NCI-H2227 (cell line): ENCODE data around the gene ZNF768.
"Not testable (repeated sequence)": the region's sequence is repeated elsewhere in the genome, so short reads cannot be mapped to it uniquely, and the experiment has no call there.

Experiments
- DNase-seq: peaks from one replicate; lab custom pipeline; 2025; ENCODE audit not compliant: unreplicated experiment; lab: John Stamatoyannopoulos, UW

Gene ZNF768

DNA sequence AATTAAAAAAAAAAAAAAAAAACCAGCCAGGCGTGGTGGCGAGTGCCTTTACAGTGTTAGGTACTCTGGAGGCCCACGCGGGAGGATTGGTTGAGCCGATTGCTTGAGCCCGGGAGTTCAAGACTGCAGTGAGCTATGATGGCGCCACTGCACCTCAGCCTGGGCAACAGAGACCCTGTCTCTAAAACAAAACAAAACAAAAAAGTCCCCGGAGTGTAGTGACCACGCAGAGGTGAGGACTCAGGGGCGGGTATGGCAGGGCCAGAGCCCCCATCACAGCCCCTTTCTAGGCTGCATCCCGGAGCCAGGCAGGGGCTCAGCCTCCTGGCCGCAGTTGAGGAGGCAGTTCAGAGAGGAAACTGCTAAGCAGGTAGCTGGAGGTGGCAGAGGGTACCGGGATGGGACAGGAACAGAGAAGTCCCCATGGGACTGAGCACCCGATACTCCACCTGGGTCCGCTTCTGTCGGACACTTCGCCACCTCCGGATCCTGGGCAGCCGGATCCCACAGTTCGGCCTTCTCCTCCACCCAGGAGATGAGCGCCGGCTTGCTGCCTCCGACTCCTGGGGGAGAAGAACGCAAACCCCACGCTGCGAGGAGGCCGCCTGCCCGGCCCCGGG, 7.5 kb upstream of the ZNF768 start:
- DNase-seq = no peak

DNA sequence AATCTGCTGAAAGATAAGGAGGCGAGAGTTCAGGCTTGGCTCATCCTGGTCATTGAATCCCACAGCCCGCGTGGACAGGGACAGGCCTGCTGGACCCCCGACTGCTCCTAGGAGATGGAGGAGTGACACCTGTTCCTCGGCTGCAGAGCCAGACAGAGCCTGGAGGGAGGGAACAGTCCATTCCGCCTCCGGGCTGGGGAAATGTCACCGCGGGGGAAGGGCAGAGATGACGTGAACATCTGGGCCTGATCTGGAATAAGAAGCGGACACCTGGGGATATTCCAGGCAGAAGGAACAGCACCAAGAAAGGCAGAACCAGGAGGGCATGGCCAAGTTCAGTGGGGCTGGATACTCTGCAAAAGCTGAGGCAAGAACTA, 6.8 kb upstream of the ZNF768 start:
- peak; percentile 18 for DNase-seq

DNA sequence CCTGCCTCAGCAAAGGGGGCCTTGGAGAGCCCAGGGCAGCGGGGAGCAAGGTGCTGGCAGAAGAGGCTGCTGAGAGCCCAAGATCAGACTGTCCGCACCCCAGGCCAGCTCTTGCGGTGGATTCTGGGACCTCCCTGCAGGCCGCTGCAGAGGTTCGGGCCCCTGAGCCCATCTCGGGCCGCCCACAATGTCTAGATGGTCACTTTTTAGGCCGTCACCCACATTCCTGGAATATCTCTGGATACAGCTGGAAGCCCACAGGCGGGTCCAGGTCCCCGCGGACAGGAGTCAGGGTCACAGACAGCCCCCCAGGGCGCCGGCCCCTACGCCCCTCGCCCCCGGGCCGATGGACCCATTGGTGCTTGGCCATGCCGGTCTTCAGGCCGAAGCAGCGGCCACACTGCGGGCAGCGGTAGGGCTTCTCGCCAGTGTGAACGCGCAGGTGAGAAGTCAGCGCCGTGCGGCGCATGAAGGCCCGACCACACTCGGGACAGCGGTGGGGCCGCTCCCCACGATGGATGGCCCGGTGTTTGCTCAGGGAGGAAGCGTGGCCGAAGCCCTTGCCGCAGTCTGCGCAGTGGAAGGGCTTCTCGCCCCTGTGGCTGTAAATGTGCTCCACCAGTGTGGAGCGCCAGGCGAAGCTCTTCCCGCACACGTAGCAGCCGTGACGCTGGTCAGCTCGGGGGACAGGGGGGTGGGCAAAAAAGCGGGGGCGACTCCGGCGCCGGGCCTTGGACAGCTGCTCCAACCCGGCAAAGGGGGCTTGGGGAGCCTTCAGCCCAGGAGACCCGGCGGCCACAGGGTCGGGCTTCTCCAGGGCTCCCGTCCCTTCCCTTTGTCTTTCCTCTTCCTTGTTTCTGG, 6.1 kb upstream of the ZNF768 start:
- DNase-seq = no peak

DNA sequence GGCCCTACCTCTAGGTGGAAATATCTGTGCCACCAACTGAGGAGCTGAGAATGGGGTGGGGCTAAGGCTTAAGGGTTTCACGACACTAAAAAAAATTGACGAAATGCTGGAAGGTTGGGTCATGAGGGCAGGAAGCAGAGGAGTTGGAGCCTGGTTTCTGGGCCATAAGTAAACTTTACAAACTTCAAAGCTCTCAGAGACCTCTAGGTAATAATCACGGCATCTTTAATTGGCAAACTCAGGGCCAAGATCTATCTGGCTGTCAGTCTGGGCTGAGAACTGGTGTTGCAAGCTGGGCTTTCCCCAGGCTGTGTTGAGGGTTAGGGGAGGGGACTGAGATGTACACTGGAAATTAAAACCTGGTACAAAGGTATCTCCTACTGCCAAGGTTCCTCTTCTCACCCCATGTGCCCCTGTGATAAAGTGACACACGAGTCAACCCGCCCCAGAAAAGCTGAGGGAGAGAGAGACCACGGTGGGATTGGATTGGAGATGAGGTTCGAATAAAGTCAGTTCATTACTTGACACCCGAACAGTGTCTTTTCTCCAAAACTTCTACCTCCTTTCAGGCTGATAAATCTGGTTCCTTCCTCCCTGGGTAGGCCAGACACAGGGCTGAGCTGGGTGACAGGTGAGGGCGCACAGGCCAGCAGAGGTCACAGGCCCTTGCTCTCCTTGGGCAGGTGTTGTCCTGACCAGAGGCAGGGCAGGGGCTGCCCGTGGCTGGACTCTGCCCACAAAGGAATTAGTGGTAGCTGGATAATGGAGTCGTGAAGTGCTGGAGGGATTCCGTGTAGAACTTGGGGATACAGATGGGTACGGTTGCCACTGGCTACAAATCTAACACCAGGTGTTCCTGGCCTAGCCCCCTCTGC, 4.0 kb upstream of the ZNF768 start:
- no peak for DNase-seq

DNA sequence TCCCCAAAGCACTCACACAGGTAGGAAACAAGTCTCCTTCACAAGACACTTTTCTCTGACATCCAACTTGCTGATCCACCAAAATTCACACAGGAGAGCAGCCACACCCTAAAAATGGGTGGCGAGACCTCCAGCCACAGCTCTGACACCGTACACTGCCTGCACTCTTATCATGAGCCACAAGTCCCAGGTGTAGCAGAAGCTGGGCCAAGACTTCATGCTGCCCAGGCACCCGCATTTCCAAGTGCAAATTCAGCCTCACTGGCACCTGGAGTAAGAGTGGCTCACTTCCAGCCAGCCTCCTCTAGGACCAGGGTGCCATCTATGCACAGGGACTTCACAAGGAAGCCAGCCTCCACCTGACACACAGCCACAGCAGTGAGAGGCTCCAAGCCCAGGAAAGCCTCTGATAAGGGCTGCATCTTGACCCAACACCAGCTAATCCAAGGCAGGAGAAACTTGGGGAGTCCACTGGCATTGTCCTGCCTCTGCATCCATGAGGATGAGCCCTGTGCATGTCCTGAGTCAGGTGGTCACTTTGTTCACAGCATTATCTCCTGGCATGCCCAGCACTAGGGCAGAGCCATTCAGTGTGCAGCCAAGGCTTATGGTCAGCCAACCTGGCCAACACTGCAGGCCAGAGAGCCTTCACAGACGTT, 2.6 kb upstream of the ZNF768 start:
- DNase-seq = no peak

DNA sequence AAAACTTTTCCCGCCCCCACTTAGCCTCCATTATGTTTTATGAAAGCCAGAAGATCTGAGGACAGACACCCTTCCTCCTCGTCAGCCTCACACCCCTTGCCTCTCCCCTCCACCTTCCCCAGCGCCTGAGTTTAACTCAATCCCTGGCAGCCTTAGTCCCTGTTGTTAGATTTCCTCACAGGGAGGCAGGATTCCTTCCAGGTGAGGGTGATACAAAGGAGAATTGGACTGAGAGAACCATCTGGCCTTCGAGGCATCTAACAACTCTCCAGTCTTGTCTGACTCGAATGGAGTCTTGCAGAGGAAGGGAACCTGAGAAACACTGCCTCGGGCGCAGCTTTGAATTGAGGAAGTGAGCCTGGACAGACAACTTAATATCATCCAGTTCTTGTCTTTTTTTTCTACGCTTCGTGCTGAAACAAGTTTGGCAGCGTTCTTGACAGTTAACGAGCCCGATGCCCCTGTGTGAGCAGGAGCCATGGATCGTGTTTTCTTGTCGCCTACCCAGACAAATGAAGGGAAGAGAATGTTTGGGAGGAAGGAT, 1.3 kb upstream of the ZNF768 start:
- DNase-seq = no peak

DNA sequence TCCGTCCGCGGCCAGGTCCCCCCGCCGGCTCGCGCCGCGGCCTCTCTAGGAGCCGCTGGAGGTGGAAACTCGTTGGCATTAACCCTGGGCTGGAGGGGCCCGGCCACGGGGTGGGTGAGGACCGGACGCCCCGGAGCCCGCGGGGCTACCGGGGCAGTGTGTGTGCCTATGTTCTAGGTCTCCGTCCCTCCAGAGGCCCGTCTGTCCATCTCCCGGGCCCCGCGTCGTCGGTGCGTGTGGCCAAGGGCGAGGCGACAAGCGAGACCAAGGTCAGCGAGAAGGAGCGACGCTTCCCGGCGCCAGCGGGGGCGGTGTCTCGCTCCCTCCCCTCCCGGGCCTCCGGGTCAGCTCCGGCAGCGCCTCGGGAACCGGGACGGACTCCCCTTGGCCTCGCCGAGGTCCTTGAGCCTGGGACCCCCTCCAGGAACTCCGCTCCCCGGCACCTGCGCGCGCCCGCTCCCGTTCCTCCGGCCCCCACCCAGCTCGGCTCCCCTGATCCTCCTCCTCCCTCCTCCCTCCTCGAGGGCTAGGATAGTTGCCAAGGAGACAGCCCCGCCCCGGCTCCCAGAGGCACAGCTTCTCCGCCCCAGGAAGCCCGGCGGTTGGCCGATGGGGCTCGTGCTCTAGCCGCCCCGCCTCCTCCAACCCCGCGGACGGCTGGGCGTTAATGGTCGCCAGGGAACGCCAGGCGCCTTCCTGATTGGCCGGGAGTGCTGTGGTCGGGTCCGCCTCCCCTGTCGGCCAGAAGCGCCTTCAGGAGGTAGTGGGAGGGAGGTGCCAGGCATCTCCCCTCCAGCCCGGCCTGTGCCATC, 663 bp upstream of the ZNF768 start:
- DNase-seq = peak; percentile 99

DNA sequence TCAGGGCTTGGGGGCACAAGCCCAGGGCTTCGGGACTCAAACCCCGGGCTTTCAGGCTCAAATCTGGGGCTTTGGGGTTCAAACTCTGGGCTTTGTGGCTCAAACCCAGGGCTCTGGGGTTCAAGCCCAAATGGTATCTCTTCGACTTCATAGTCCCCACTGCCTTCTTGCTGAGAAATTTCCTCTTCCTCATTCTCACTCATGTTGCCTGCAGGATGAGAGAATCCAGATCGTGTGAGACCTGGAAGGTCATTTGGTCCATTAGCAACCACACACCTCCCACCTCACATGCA, 576 bp downstream of the ZNF768 start:
- DNase-seq = no peak

DNA sequence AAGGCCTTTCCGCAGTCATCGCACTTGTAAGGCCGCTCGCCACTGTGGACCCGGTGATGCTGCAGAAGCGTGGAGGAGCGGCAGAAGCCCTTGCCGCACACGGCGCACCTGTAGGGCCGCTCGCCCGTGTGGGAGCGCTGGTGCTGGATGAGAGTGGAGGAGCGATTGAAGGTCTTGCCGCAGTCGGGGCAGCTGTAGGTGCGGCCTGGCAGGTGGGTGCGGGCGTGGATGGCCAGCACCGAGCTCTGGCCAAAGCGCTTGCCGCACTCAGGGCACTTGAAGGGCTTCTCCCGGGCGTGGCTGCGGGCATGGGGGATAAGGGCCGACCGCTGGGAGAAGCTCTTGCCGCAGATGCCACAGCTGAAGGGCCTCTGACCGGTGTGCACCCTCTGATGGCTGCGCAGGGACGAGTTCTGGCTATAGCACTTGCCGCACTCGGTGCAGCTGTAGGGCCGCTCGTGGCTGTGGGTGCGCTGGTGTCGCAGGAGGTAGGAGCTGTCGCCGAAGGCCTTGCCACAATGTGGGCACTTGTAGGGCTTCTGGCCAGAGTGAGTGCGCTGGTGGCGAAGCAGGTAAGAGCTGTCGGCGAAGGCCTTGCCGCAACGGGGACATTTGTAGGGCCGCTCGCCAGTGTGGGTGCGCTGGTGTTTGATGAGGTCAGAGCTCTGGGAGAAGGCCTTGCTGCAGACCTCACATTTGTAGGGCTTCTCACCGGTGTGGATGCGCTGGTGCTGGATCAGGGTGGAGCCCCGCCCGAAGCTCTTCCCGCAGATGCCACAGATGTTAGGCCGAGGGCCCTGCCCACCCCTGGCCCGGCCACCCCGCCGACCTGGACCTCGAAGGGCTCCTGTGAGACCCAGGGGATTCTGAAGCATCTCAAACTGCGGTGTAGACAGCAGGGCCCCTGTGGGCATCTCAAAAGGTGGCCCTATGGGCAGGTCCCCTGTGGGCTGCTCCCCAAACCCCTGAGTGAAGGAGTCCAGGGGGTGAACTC, 1.5 kb downstream of the ZNF768 start:
- no peak for DNase-seq

DNA sequence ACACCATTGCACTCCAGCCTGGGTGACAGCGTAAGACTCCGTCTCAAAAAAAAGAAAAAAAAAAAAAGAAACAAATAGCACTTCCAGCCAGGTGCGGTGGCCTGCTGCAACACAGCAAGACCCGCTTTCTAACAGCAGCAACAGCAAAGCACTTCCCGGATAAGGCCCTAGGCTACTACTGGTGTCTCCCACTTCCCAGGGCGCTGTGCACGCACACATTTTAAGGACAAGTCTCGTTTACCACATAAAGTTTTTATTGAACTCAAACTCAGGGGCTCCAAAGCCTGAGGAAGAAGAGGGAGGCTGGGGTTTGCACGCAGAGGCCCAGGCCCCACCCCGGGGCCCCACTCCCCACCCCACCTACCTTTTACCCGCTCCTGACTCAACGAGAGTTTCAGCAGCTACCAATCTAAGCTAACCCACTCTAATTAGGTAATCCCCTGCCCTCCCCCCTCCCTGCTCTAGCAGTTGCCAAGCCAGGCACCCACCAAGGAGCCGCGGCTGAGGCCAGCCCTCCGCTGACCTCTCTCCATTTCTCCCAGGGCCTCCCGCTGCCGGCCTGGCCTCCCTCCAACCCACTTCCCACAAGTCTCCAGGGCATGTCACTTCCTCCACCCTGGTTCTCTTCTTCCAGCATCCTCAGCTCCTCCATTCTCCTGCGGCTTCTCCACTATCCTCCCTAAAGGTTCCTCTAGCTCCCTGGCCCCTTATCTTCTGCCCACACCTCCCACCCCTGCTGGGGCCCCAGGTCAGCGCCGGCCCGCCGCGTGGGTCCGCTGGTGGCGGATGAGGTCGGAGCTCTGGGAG, 2.4 kb downstream of the ZNF768 start:
- no peak for DNase-seq

DNA sequence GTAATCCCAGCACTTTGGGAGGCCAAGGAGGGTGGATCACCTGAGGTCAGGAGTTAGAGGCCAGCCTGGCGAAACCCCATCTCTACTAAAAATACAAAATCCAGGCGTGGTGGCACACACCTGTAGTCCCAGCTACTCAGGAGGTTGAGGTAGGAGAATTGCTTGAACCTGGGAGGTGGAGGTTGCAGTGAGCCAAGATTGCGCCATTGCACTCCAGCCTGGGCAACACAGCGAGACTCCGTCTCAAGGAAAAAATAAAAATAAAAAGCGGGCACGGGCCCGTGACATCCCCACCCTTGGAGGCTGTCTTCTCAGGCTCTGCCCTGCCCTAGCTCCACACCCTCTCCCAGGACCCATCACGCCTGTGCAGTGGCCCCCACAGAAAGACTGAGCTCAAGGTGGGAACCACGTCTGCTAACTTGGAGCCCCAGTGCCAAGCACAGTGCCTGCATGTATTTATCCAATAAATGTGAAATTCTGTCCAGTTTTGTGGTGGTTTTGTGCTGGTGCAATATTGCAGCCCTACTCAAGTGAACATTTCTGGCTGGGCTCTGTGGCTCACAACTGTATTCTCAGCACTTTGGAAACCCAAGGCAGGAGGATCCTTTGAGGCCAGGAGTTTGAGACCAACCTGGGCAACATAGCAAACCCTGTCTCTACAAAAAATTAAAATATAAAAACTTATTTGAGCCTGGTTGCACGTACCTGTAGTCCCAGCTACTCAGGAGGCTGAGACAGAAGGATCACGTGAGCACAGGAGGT, 3.5 kb downstream of the ZNF768 start:
- DNase-seq = not testable (repeated sequence)

DNA sequence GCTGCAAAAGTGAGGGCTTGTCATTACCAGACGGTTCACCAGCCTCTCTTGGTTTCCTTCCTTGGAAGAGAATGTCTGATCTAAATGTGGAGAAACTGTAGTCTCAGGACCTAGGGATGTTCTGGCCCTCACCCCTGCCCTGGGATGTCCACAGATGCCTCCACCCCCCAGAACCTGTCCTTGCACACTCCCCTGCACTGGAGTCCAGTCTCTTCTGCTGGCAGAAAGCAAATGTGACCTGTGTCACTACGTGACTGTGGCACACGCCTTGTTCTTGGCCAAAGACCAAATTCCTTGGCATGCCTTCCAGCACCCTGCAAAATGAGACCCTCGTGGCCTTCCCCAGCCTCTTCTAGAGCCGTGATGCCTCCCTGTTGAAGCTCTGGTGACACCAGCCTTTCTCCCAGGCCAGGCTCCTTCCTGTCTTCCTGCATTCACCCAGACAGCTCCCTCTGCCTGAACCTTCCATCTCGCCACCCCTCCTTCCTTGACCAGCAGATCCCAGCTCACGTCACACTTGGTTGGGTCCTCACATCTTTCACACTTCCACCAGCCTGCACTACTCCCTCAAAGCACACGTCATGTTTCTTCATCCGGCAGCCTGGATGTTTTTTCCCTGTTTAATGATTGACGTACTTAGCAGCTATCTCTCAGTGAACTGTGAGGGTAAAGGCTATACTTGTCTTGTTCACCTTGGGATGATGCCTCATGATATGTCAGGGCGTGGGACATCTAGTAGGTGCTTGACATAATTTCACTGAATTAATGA, 4.3 kb downstream of the ZNF768 start:
- DNase-seq = no peak

DNA sequence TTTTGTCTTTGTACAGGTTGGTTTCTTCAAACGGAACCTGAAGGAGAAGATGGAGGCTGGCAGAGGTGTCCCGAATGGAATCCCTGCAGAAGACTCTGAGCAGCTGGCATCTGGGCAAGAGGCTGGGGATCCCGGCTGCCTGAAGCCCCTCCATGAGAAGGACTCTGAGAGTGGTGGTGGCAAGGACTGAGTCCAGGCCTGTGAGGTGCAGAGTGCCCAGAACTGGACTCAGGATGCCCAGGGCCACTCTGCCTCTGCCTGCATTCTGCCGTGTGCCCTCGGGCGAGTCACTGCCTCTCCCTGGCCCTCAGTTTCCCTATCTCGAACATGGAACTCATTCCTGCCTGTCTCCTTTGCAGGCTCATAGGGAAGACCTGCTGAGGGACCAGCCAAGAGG, 4.9 kb downstream of the ZNF768 start:
- DNase-seq = no peak

DNA sequence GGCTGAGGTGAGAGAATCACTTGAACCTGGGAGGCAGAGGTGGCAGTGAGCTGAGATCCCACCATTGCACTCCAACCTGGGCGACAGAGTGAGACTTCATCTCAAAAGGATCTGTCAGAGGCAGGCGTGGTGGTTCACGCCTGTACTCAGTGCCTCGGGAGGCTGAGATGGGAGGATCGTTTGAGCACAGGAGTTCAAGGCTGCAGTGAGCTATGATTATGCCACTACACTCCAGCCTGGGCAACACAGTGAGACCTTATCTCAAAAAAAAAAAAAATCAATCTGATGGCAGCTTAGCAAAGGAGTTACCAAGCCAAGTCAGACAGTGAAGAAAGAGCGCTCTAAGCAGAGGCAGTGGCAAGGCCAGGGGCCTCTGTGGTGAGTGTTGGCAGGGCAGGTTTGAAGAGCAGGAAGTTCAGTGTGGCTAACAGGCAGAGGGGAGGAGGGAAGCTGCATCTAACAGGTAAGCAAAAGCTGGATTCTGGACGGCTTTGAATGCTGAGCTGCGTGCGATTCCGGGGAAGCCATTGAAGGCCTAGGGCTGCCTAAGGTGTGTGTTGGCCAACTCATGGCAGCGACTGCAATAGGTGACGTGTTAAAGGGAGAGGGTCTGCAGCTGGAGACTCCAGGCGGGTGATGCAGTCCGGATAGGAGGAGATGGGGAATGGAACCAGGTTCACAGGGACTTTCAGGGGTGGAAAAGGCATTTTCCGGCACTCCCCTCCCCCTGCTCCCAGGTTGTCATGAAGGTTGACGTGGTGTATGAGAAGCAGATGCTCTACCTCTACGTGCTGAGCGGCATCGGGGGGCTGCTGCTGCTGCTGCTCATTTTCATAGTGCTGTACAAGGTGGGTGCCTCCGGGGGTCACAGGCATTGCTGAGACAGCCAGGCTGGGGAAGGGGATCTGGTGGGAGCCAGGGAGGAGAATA, 7.0 kb downstream of the ZNF768 start:
- DNase-seq = no peak

DNA sequence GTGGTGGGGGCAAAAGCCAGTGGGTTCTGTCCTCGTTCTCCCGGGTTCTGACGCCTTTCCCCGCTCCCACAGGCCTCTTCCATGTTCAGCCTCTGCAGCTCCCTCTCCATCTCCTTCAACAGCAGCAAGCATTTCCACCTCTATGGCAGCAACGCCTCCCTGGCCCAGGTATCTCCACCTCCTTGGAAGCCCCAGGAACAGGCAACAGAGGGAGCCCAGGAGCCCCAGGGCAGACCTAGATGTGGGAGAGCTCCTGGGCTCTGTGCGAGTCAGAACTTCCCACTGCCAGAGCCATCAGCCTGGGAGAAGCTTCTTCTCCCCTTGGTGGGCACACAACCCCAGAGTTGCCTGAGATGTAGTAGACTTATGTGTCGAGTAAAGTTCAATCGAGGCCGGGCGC, 7.8 kb downstream of the ZNF768 start:
- DNase-seq = no peak

DNA sequence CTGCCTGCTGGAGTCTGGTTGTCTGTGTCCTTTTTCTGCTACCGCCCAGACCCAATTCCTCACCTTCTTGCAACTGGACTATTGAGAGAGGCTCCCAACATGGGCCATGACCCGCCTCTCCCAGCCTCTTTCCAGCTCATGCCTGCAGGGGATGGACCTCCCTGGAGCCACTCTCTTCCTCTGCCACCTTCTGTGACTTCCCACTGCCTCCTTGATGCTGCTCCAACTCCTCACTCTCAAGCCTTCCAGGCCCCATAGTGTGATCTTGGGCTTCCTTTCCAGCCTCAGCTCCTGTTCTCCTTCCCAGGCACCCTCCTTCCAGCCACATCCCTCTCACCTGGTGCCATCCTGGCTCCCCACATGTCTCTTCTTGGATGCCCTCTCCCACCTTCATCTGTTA, 11.1 kb downstream of the ZNF768 start:
- DNase-seq = no peak
